Measurements from ENCODE around the gene USP47. TPM values are rescaled to one million over a fixed set of nuclear protein-coding genes. Genes with fewer than 3 reads are reported as not detected.

Gene USP47
- total and polyA plus RNA-seq, 9 of the 15 experiments (the other 6 are each of a cell fraction or from before 2014, with no cell fraction given), result 13.1 to 63.6 (median 34.7) TPM

DNA sequence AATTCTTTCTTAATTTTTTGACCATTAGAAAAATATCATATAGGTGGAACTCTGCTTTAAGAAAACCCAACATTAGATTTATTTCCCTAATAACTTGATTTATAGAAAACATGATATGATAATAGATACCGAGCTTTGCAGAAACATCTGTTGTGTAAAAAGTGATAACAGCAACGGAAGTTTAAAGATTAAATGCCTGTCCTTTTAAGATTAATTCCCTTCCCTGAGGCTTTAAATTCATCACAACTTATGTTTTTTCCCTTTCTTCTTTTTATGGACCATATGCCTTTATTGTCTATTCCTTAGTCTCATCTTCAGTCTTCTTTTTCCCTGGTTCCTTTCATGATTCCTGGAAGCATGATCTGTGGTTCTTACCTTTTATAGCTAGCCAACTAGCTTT is 1.9 kb downstream of the USP47 start:
- FAIRE-seq (no peak), DNase-seq (ENCODE audit: extremely low read depth in 1 of 4, low spot score in 3 of 4) (no peak), ATAC-seq (no peak)
- Histone ChIP-seq H3K79me2 (ENCODE audit: control insufficient read depth, insufficient read depth, low read length) (peaks cover 69% of the 10 kb centered on the region), H2AFZ (ENCODE audit: low read depth, low read length) (no peak overlapping the region), H3K9me1 (ENCODE audit: control insufficient read depth, insufficient read depth, low read length) (no peaks in the 10 kb centered on the region), H4K20me1 (replicated peaks; ENCODE audit: control insufficient read depth, insufficient read depth, low read length) (0 out of 2 replicates have a peak, but pooled peaks cover 5% of the 10 kb centered on the region), H3K4me2 (ENCODE audit: insufficient read depth, low read length) (peak overlapping the region; percentile 72), H3K9me3 (replicated peaks; ENCODE audit: control insufficient read depth, insufficient read depth, low read depth, low read length) (no peaks in the 10 kb centered on the region), H3K4me1 (replicated peaks in 1 of 2; ENCODE audit: control insufficient read depth in 2 of 2, insufficient read depth in 2 of 2, low read length in 2 of 2) (peaks cover 9 to 35% of the 10 kb centered on the region in 2 experiments; a peak in 4 of 5 replicates), H3K27me3 (ENCODE audit: control insufficient read depth in 2 of 2, insufficient read depth in 2 of 2, low read length in 2 of 2) (no peaks in the 10 kb centered on the region), H3K36me3 (ENCODE audit: control insufficient read depth, insufficient read depth, low read length) (no peaks in the 10 kb centered on the region; the same call in 2 of the 3 replicates), H3K4me3 (peak overlapping the region; percentile 89), H3K9ac (ENCODE audit: insufficient read depth in 1 of 2, low read depth in 2 of 2, low read length in 2 of 2) (peak overlapping the region in 1 of 2 experiments; percentile 95; a peak in 2 of 4 replicates), H3K27ac (ENCODE audit: extremely low read depth, low read depth, low read length) (peak overlapping the region; percentile 96)
- intact Hi-C loops (cut with micrococcal nuclease) (no loop called here), in situ Hi-C loops (cut with MboI) (no loop called here)
- ChIA-PET POLR2A (interaction anchor here (0.7 to 6.6 kb wide), 9 partner anchors 10 to 185 kb away, joined by 3 to 46 read pairs (median 3); no protein-coding TSS in a partner anchor), CTCF (ENCODE audit: low intra/inter-chr PET ratio) (no interaction called here)
- no TSS peak for BruUV-seq (replicated peaks)
- 0% methylated on average over 2 of the region's 2 CpGs for WGBS (ENCODE audit: insufficient coverage, low coverage, missing lambda C conversion rate)
- no peak for TF ChIP-seq ZC3H11A (IDR thresholded peaks at IDR 0.05; ENCODE audit: low read depth, low read length)
- 0 out of 2 replicates have a peak, but pooled peaks have one; percentile 57 for TF ChIP-seq ARID1B (IDR thresholded peaks at IDR 0.05)
- peak; percentile 4 for TF ChIP-seq DACH1 (IDR thresholded peaks at IDR 0.05; ENCODE audit: partially characterized antibody)
- no peak for TF ChIP-seq MAFK (IDR thresholded peaks at IDR 0.05; ENCODE audit: low read length)
- TF ChIP-seq SMAD3 (CRISPR knock-in tag; conservative IDR thresholded peaks at IDR 0.05), result no peak
- TF ChIP-seq TAF1 (IDR thresholded peaks at IDR 0.05; ENCODE audit: control insufficient read depth, extremely low read depth, insufficient read depth, low read length, severe bottlenecking), result no peak
- no peak; the same call in 1 of the 2 replicates for TF ChIP-seq THRAP3 (IDR thresholded peaks at IDR 0.05; ENCODE audit: borderline replicate concordance)
- TF ChIP-seq ARNT (IDR thresholded peaks at IDR 0.05), result no peak
- TF ChIP-seq NCOA6 (IDR thresholded peaks at IDR 0.05), result no peak
- TF ChIP-seq HDAC3 (IDR thresholded peaks at IDR 0.05; ENCODE audit: borderline replicate concordance, partially characterized antibody), result peak; percentile 51
- no peak for TF ChIP-seq RHOXF2B (CRISPR knock-in tag; conservative IDR thresholded peaks at IDR 0.05)
- no peak for TF ChIP-seq SRSF1 (IDR thresholded peaks at IDR 0.05; ENCODE audit: low read depth, low read length)
- TF ChIP-seq, protein P1, sequence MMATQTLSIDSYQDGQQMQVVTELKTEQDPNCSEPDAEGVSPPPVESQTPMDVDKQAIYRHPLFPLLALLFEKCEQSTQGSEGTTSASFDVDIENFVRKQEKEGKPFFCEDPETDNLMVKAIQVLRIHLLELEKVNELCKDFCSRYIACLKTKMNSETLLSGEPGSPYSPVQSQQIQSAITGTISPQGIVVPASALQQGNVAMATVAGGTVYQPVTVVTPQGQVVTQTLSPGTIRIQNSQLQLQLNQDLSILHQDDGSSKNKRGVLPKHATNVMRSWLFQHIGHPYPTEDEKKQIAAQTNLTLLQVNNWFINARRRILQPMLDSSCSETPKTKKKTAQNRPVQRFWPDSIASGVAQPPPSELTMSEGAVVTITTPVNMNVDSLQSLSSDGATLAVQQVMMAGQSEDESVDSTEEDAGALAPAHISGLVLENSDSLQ (IDR thresholded peaks at IDR 0.05), result peak; percentile 17; the same call in 1 of the 2 replicates
- peak; percentile 67 for TF ChIP-seq MEIS2 (IDR thresholded peaks at IDR 0.05; ENCODE audit: partially characterized antibody)
- TF ChIP-seq ZNF311 (CRISPR knock-in tag; IDR thresholded peaks at IDR 0.05), result no peak
- no peak for TF ChIP-seq ETV5 (CRISPR knock-in tag; IDR thresholded peaks at IDR 0.05; ENCODE audit: low read depth)
- TF ChIP-seq POLR3A (IDR thresholded peaks at IDR 0.05; ENCODE audit: borderline replicate concordance, extremely low read depth, insufficient read depth, insufficient read length), result no peak
- no peak for TF ChIP-seq BCLAF1 (IDR thresholded peaks at IDR 0.05; ENCODE audit: borderline replicate concordance in 1 of 2, control insufficient read depth in 1 of 2, low read depth in 2 of 2, low read length in 1 of 2)
- 0 out of 2 replicates have a peak, but pooled peaks have one; percentile 3 for TF ChIP-seq ATF7 (IDR thresholded peaks at IDR 0.05)
- TF ChIP-seq STAT5A (IDR thresholded peaks at IDR 0.05; ENCODE audit: borderline replicate concordance, low read length), result 0 out of 2 replicates have a peak, but pooled peaks have one; percentile 1
- no peak for TF ChIP-seq GABPB1 (CRISPR knock-in tag; IDR thresholded peaks at IDR 0.05)
